ENCODE data around the gene PLA2G2A. TPM values are rescaled to one million over a fixed set of nuclear protein-coding genes. Genes with fewer than 3 reads are reported as not detected.

Gene PLA2G2A
- total RNA-seq, 1 experiment from 2014 or later: not detected

GRCh38 chr1:20014153-20014552 lies 34.7 kb upstream of the PLA2G2A start:
- Histone ChIP-seq H3K4me3 (ENCODE audit: low read depth in 2 of 2, low read length in 2 of 2) (no peak overlapping the region), H3K9me3 (ENCODE audit: control insufficient read depth, insufficient read depth, low read depth, low read length) (peaks cover 6% of the 10 kb centered on the region; the same call in 1 of the 2 replicates), H3K36me3 (ENCODE audit: control insufficient read depth, insufficient read depth, low read length) (no peaks in the 10 kb centered on the region), H3K27me3 (ENCODE audit: control insufficient read depth, insufficient read depth, low read length) (no peaks in the 10 kb centered on the region; the same call in 1 of the 2 replicates), H3K4me1 (ENCODE audit: control insufficient read depth, insufficient read depth, low read length) (no peaks in the 10 kb centered on the region), H3K27ac (ENCODE audit: low read length) (no peak overlapping the region)
- no peak for TF ChIP-seq TCF7L2 (IDR thresholded peaks at IDR 0.05; ENCODE audit: low read depth, low read length)
- no peak for TF ChIP-seq SIN3A (IDR thresholded peaks at IDR 0.05; ENCODE audit: borderline replicate concordance, insufficient read depth, low read depth, low read length)
- TF ChIP-seq POLR2AphosphoS5 (IDR thresholded peaks at IDR 0.05; ENCODE audit: low read depth, low read length): no peak
- TF ChIP-seq REST (IDR thresholded peaks at IDR 0.05; ENCODE audit: insufficient read depth in 1 of 2, low read depth in 2 of 2, low read length in 1 of 2): no peak
- no peak for TF ChIP-seq CTCF (IDR thresholded peaks at IDR 0.05)
- in situ Hi-C loops (cut with HindIII; ENCODE audit: low pct_unique_long_range_greater_than_20kb, low sequenced_read_pairs): no loop called here
- no TSS peak for BruUV-seq (replicated peaks)
- intact Hi-C loops (cut with micrococcal nuclease; ENCODE audit: unreplicated experiment): no loop called here
- CTCF ChIA-PET: no interaction called here
- DNase-seq (ENCODE audit: low read depth, low spot score) (no peak), ATAC-seq (no peak)
- POLR2A ChIA-PET: no interaction called here

GRCh38 chr1:20010016-20010415 lies 30.6 kb upstream of the PLA2G2A start:
- ChIA-PET POLR2A (no interaction called here), CTCF (no interaction called here)
- H3K4me1 ChIP-seq (ENCODE audit: control insufficient read depth, insufficient read depth, low read length): no peaks in the 10 kb centered on the region
- TF ChIP-seq REST (IDR thresholded peaks at IDR 0.05; ENCODE audit: insufficient read depth in 1 of 2, low read depth in 2 of 2, low read length in 1 of 2) (no peak), SIN3A (IDR thresholded peaks at IDR 0.05; ENCODE audit: borderline replicate concordance, insufficient read depth, low read depth, low read length) (no peak), CTCF (IDR thresholded peaks at IDR 0.05) (no peak), POLR2AphosphoS5 (IDR thresholded peaks at IDR 0.05; ENCODE audit: low read depth, low read length) (no peak), TCF7L2 (IDR thresholded peaks at IDR 0.05; ENCODE audit: low read depth, low read length) (no peak)
- no peaks in the 10 kb centered on the region; the same call in 1 of the 2 replicates for H3K27me3 ChIP-seq (ENCODE audit: control insufficient read depth, insufficient read depth, low read length)
- H3K9me3 ChIP-seq (ENCODE audit: control insufficient read depth, insufficient read depth, low read depth, low read length): no peaks in the 10 kb centered on the region
- in situ Hi-C loops (cut with HindIII; ENCODE audit: low pct_unique_long_range_greater_than_20kb, low sequenced_read_pairs) (no loop called here), intact Hi-C loops (cut with micrococcal nuclease; ENCODE audit: unreplicated experiment) (no loop called here)
- H3K27ac ChIP-seq (ENCODE audit: low read length): no peak overlapping the region
- ATAC-seq (no peak), DNase-seq (ENCODE audit: low read depth, low spot score) (no peak)
- H3K4me3 ChIP-seq (ENCODE audit: low read depth in 2 of 2, low read length in 2 of 2): no peak overlapping the region
- no peaks in the 10 kb centered on the region for H3K36me3 ChIP-seq (ENCODE audit: control insufficient read depth, insufficient read depth, low read length)
- BruUV-seq (replicated peaks): no TSS peak

Data from Panc1 (cell line).